HL-60 (cell line): ENCODE results near the gene MAU2.

Experiments used
- DNase-seq, 2 experiments: peaks; one replicate each; pipeline ENCODE4 v3.0.0-alpha.2; 2010 to 2020; ENCODE audit warnings: low read depth in 1 of 2, low spot score in 1 of 2
- H3K27ac ChIP-seq: fragments of 250-450 bp; sonication (Bioruptor Pico); replicated peaks from 2 replicates; pipeline ENCODE4 v1.5.1; 2020; ENCODE audit warnings: mild to moderate bottlenecking, moderate library complexity
- H3K27me3 ChIP-seq: fragments of 250-450 bp; sonication (Bioruptor Pico); 2 replicates; pipeline ENCODE4 v1.5.1; 2021; ENCODE audit warnings: mild to moderate bottlenecking, moderate library complexity; ENCODE audit not compliant: insufficient read depth, poor library complexity, severe bottlenecking
- H3K4me3 ChIP-seq: replicated peaks from 2 replicates; pipeline ENCODE4 v1.5.1; 2011; ENCODE audit warnings: mild to moderate bottlenecking, control low read depth, low read length; ENCODE audit not compliant: insufficient read depth
- GABPA ChIP-seq: IDR thresholded peaks from 2 replicates; pipeline ENCODE4 v1.6.1; 2012; ENCODE audit warnings: low read depth
- POLR2AphosphoS5 ChIP-seq: IDR thresholded peaks from 2 replicates; pipeline ENCODE4 v1.6.1; 2012; ENCODE audit warnings: low read depth
- SPI1 ChIP-seq: IDR thresholded peaks from 2 replicates; pipeline ENCODE4 v1.6.1; 2012; ENCODE audit warnings: low read depth, mild to moderate bottlenecking, borderline replicate concordance
- TF ChIP-seq, protein P1 (sequence below): IDR thresholded peaks from 2 replicates; pipeline ENCODE4 v1.6.1; 2012; ENCODE audit warnings: low read depth; ENCODE audit not compliant: insufficient replicate concordance
- TF ChIP-seq, protein P2 (sequence below): IDR thresholded peaks from one replicate; pipeline ENCODE4 v1.5.1; 2011; ENCODE audit warnings: low read length, control low read depth, inconsistent platforms; ENCODE audit not compliant: insufficient read depth

The MAU2 gene

DNA sequence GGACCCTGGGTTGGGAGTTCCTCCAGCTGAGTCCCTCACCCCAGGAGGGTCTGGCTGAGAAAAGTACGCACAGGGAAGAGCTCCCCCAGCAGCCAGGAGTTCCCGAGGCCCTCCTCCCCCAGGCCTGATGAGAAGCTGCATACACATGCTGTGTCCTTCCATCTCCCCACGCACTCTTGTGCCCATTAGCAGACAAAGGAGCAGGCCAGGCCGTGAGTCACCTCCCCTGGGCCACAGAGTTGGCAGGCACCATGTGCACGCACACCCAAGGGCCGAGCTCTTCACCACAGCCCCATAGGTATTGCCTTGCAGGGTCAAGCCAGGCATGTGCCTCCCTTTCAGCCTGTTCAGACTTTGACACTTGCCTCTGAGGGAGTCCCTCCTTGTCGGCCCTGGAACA is 17.5 kb downstream of the MAU2 start:
- no peak overlapping the region for H3K4me3 ChIP-seq
- TF ChIP-seq POLR2AphosphoS5, result no peak
- TF ChIP-seq, protein P1, sequence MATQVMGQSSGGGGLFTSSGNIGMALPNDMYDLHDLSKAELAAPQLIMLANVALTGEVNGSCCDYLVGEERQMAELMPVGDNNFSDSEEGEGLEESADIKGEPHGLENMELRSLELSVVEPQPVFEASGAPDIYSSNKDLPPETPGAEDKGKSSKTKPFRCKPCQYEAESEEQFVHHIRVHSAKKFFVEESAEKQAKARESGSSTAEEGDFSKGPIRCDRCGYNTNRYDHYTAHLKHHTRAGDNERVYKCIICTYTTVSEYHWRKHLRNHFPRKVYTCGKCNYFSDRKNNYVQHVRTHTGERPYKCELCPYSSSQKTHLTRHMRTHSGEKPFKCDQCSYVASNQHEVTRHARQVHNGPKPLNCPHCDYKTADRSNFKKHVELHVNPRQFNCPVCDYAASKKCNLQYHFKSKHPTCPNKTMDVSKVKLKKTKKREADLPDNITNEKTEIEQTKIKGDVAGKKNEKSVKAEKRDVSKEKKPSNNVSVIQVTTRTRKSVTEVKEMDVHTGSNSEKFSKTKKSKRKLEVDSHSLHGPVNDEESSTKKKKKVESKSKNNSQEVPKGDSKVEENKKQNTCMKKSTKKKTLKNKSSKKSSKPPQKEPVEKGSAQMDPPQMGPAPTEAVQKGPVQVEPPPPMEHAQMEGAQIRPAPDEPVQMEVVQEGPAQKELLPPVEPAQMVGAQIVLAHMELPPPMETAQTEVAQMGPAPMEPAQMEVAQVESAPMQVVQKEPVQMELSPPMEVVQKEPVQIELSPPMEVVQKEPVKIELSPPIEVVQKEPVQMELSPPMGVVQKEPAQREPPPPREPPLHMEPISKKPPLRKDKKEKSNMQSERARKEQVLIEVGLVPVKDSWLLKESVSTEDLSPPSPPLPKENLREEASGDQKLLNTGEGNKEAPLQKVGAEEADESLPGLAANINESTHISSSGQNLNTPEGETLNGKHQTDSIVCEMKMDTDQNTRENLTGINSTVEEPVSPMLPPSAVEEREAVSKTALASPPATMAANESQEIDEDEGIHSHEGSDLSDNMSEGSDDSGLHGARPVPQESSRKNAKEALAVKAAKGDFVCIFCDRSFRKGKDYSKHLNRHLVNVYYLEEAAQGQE, result no peak

DNA sequence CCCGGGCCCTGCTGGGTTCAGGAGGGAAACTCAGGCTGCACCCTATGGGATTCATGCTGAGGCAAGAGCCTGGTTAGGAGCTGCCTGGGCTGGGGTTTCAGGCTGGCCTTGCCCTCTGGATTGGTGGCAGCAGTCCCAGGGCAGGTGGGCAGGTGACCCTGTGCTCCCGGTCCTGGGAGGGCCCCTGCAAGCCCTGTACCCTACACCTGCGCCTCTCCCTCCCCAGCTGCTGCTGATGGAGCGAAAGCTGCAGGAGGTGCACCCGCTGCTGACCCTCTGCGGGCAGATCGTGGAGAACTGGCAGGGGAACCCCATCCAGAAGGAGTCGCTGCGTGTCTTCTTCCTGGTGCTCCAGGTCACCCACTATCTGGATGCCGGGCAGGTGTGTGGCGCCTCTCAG is 20.4 kb downstream of the MAU2 start:
- H3K27ac ChIP-seq, result no peak overlapping the region
- no peaks in the 10 kb centered on the region for H3K27me3 ChIP-seq
- TF ChIP-seq SPI1 (no peak), GABPA (no peak), POLR2AphosphoS5 (no peak)
- TF ChIP-seq, protein P1, result no peak
- TF ChIP-seq, protein P2, sequence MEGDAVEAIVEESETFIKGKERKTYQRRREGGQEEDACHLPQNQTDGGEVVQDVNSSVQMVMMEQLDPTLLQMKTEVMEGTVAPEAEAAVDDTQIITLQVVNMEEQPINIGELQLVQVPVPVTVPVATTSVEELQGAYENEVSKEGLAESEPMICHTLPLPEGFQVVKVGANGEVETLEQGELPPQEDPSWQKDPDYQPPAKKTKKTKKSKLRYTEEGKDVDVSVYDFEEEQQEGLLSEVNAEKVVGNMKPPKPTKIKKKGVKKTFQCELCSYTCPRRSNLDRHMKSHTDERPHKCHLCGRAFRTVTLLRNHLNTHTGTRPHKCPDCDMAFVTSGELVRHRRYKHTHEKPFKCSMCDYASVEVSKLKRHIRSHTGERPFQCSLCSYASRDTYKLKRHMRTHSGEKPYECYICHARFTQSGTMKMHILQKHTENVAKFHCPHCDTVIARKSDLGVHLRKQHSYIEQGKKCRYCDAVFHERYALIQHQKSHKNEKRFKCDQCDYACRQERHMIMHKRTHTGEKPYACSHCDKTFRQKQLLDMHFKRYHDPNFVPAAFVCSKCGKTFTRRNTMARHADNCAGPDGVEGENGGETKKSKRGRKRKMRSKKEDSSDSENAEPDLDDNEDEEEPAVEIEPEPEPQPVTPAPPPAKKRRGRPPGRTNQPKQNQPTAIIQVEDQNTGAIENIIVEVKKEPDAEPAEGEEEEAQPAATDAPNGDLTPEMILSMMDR, result no peak
- no peak for DNase-seq
- H3K4me3 ChIP-seq, result no peak overlapping the region

More for the DNA sequence above, 17.5 kb downstream of the MAU2 start:
- no peak for DNase-seq
- Histone ChIP-seq H3K27me3 (no peaks in the 10 kb centered on the region), H3K27ac (no peak overlapping the region)

DNA sequence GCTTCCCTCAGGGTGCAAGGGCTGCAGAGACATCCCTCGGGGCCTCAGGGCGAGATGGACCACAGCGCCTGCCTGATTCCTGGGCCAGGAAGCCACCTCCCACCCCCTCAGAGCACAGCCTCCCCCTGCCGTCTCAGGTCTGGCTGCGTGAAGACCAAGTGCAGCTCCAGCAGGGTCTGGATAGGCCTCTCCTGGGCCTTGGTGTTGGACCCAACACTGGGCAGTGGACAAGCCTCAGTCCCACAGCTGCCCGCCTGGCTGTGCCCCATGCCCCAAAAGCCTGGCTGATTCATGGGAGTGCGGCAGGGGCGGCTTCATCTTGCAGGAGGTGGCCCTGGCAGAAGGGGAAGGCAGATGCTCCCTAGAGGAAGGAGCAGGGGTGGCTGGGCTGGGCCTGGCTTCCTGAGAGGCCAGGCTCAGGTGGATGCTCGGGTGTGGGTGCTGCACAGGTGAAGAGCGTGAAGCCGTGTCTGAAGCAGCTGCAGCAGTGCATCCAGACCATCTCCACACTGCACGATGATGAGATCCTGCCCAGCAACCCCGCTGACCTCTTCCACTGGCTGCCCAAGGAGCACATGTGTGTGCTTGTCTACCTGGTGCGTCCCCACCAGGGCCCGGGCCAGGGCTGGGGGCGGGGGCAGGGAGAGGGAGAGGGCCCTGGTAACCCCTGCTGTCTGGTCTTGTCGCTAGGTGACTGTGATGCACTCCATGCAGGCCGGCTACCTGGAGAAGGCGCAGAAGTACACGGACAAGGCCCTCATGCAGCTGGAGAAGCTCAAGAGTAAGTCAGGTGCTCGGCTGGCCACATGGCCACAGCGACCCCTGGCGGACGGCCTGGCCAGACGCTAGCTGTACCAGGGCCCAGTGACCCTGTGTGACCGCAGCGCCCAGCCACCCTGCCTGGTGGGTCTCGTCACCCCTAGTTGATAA is 21.7 kb downstream of the MAU2 start:
- H3K4me3 ChIP-seq, result no peak overlapping the region
- peak in 1 of 2 experiments; percentile 69 for DNase-seq
- TF ChIP-seq, protein P2, result peak; percentile 89
- TF ChIP-seq POLR2AphosphoS5 (peak; percentile 58; the same call in 1 of the 2 replicates), SPI1 (no peak)

DNA sequence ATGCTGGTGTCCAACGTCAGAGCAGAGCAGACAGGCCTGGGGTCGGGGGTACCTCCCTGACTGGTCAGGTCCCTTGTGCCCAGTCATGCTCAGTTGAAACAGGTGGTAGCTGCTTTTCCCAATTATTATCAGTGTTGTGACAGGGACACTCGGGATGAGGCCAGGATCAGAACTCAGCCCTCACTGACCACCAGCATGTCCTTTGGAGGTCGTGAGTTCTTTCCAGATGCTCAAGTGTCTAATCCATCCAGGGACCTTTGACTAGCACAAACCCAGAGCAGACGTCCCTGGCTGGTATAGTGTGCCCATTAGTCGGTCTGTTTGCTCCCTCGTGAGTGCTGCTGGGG is 22.4 kb downstream of the MAU2 start:
- H3K27me3 ChIP-seq, result no peaks in the 10 kb centered on the region
- H3K27ac ChIP-seq, result no peak overlapping the region
- no peak for DNase-seq
- H3K4me3 ChIP-seq, result no peak overlapping the region
- TF ChIP-seq, protein P2, result no peak
- TF ChIP-seq POLR2AphosphoS5, result no peak
- TF ChIP-seq, protein P1, result no peak
- no peak for TF ChIP-seq SPI1
- no peak for TF ChIP-seq GABPA

More for the DNA sequence above, 21.7 kb downstream of the MAU2 start:
- no peak overlapping the region for H3K27ac ChIP-seq
- H3K27me3 ChIP-seq, result no peaks in the 10 kb centered on the region
